Hindlimb muscle (tissue), 1 donor: ENCODE results near the gene ERG28. TPM values are rescaled to one million over a fixed set of nuclear protein-coding genes. Genes with fewer than 3 reads are reported as not detected.
"Not testable (repeated sequence)": the region's sequence is repeated elsewhere in the genome, so short reads cannot be mapped to it uniquely, and the experiment has no call there.

Experiments
- DNase-seq: peaks from one replicate; pipeline ENCODE4 v3.0.0-alpha.2; 2013
- polyA plus RNA-seq: library from polyadenylated mRNA; unstranded; fragments of 120-200 nt; gene quantifications from one replicate; pipeline ENCODE4 v1.2.1, GENCODE V29; 2013; ENCODE audit not compliant: insufficient read length

ERG28 gene
- polyA plus RNA-seq, 1 donor, result 10.1 TPM

DNA sequence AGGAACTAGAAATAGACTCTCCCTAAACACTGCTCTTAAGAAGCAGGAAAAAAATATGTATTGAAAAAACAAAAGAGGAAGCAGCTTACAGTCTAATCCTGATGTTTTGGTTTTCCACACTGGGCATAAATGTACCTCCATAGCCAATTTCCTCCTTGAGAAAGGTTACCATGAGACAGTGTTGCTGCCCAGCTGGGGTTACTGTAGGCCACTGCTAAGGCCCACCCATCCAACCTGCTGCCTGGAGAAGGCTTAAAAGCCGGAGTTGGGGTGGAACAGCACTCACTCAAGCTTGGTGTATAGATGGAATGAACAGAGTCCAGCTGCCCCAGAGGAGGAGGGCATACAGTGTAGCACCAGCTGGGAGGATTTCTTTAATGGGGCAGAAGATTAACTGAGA lies 41.1 kb downstream of the ERG28 start:
- no peak for DNase-seq

DNA sequence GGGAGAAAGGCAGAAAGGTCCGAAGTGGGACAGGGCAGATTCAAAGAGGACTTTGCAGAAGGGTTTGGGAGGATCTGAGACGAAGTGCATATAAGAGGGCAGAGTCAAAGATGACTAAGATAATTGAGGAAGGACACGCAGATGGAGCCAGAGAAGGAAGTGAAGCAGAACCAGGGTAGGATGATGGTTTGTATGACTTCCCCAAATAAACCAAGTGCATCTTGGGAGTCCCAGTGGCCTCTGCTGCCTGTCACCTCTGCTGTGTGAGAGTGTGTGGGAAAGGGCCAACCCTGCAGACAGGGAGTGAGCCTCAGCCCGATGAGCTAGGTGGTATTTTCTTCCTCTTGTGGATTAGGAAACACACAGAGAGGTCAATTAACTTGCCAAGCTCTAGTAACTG lies 45.5 kb downstream of the ERG28 start:
- peak; percentile 23 for DNase-seq

GRCh38 chr14:75614179-75614578 lies 46.5 kb downstream of the ERG28 start:
- no peak for DNase-seq

DNA sequence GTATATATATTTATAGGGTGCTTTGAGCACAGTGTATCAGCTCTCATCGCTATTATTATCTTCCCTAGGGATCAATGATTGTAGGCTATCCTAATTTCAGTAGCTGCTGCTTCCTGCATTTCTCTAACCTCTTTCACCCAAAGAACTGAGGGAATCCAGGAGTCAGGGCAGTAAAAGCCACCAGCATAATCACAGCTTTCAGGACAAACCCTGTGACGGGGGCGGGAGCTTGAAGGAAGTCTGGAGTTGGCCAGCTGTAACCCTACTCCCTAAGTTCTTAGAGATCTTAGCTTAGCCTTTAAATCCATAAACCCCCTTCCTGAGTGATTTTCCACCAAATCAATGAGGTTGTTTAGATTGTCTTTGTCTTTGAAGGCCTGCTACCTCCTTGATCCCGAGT lies 48.5 kb downstream of the ERG28 start:
- no peak for DNase-seq

DNA sequence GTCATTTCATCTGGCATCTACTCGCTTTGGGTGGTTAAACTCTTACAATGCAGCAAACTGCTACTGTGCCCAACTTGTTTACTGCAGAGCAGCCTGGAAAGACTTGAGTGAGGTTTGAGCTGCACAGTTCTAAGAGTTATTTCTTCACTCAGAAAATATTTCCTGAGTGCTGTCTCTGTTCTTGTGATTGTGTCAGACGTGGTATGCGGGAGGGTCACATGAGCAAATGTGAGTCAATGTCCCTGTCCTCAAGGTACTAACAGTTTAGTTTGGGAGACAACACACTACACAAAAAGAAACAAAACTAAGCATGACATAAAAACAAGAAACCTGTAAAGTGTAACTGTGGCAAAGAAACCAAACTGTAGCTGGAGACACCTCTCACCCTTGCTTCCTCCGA lies 49.8 kb downstream of the ERG28 start:
- no peak for DNase-seq

DNA sequence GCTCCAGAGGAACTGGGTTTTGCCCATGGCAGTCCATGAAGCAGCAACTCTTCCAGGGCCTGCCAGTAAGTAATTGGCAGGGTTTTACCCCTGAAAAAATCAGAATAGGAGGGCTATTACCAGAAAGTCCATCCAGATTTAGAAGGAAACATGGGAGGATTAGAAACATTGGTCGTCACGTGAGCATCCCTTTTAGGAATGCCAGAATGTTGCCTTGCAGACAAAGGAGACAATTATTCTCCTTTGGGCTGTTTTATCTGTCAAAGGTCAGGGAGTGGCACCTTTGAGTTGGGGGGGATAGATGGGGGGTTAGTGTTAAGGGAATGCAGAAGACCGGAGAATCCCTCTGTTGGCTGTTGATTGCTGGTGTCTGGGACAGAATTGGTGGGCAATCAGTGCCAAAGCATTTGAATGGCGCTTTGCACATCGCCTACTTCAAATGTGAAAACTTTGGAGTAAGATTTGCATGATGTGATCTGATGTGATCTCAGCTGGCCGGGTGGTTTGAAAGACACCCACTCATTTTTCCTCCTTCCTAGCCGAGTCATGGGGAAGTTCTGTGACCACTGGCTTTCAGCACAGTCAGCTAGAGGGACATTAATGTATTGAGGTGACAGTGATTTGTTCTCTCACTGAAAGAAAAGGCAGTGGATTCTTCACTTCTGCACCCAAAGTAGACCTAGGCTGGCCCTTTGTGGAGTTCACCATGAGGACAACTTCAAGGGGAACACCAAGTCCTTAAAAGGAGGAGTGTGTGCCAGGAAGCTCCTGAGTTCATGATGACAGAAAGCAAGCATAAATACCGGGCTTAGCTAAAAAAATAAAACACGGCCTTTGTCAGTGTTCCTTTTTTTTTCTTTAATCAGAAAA lies 50.8 kb downstream of the ERG28 start:
- no peak for DNase-seq

- DNase-seq, result no peak
Observed at GRCh38 chr14:75609116-75609515, 51.6 kb downstream of the ERG28 start.

- no peak for DNase-seq
Observed at GRCh38 chr14:75607842-75608640, 52.6 kb downstream of the ERG28 start.

GRCh38 chr14:75607044-75607443 lies 53.6 kb downstream of the ERG28 start:
- no peak for DNase-seq

- no peak for DNase-seq
Observed at GRCh38 chr14:75605916-75606315, 54.8 kb downstream of the ERG28 start.

GRCh38 chr14:75604979-75605851 lies 55.5 kb downstream of the ERG28 start:
- DNase-seq, result no peak

GRCh38 chr14:75602503-75602902 lies 58.2 kb downstream of the ERG28 start:
- DNase-seq, result no peak

GRCh38 chr14:75601061-75601460 lies 59.6 kb downstream of the ERG28 start:
- not testable (repeated sequence) for DNase-seq

DNA sequence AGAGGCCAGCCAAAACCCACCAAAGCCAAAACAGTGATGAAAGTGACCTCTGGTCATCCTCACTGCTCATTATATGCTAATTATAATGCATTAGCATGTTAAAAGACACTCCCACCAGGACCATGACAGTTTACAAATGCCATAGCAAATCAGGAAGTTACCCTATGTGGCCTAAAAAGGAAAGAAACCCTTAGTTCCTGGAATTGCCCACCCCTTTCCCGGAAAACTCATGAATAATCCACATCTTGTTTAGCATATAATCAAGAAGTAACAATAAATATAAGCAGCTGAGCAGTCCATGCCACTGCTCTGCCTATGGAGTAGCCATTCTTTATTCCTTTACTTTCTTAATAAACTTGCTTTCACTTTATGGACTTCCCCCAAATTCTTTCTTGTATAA lies 60.6 kb downstream of the ERG28 start:
- not testable (repeated sequence) for DNase-seq

Other genes with a start within 250 kb of the ERG28 start
- gene JDP2, start 232.9 kb downstream of the ERG28 start, polyA plus RNA-seq, result 46.9 TPM
- gene BATF, start 138.4 kb downstream of the ERG28 start, polyA plus RNA-seq, result 1.0 TPM
- gene FLVCR2, start 82.3 kb downstream of the ERG28 start, polyA plus RNA-seq, result 15.1 TPM
- gene TTLL5, start 370 bp upstream of the ERG28 start, polyA plus RNA-seq, result 15.8 TPM